Adrenal gland (tissue), 12 donors: ENCODE measurements around the gene ARL6IP1. TPM values are rescaled to one million over a fixed set of nuclear protein-coding genes. Genes with fewer than 3 reads are reported as not detected.

ENCODE experiments used
- polyA plus RNA-seq, 3 donors: library from polyadenylated mRNA; stranded (reverse); fragments of 200-250 nt in 2 of 3; fragments of 350-450 nt in 1 of 3; fragmentation: Illumina TruSeq in 1 of 3; extraction: RNeasy Lipid Tissue Mini Kit (QIAGEN cat#74804) in 1 of 3; gene quantifications; one replicate each; pipeline ENCODE4 v1.2.3, GENCODE V29; 2013 to 2014
- total RNA-seq, 9 donors: library from RNA; depleted of rRNA in 4 of 9; stranded (reverse); fragments of >200 nt in 4 of 9; fragments of 120-200 nt in 1 of 9; fragmentation: NEBNext Ultra II Directional in 1 of 9; extraction: Animal tissue kit (Norgen Biotek cat#: 25700) in 1 of 9; gene quantifications; one replicate each; pipeline versions ENCODE4 v1.1.0 to v1.2.4, GENCODE V29; 2013 to 2023
- donor health status: healthy with polysubstance abuse.
- donor health status: Bipolar disorder and iron deficiency.
- donor health status: DM: yes; HTN: yes; CAD: no.
- donor health status: DM: no; HTN: no; CAD: no.
- donor health status: DM: no; HTN: no; CAD: no.
- donor health status: DM: yes; HTN: yes; CAD: no.

ARL6IP1 gene
- total and polyA plus RNA-seq, 12 donors, result 55.3 to 439 (median 227) TPM

Other genes with a start within 250 kb of the ARL6IP1 start
- 100 to 1,000 TPM in 7 of 9 donors, 10 to 100 TPM in 2; 40.7 to 204 (median 106) TPM for gene NOMO2, start 239.5 kb downstream of the ARL6IP1 start, total RNA-seq
- 100 to 1,000 TPM in 1 of 3 donors, 10 to 100 TPM in 2; 62.2 to 145 (median 76.6) TPM for gene NOMO2, start 239.5 kb downstream of the ARL6IP1 start, polyA plus RNA-seq
- gene RPS15A, start 11.2 kb downstream of the ARL6IP1 start, total RNA-seq, result 1,000 to 10,000 TPM in 8 of 9 donors, 100 to 1,000 TPM in 1; 839 to 2,498 (median 1,295) TPM
- 1,000 to 10,000 TPM; 1,326 to 2,087 (median 2,036) TPM for gene RPS15A, start 11.2 kb downstream of the ARL6IP1 start, polyA plus RNA-seq
- gene SMG1, start 124.9 kb upstream of the ARL6IP1 start, total RNA-seq, result 10 to 100 TPM; 23.7 to 90.9 (median 45.7) TPM
- 10 to 100 TPM in 2 of 3 donors, 1 to 10 TPM in 1; 6.3 to 17.5 (median 14.6) TPM for gene SMG1, start 124.9 kb upstream of the ARL6IP1 start, polyA plus RNA-seq
- 1 to 10 TPM in 1 of 9 donors, under 1 TPM in 7, not detected in 1; 0.10 to 1.4 (median 0.27) TPM for gene TMC7, start 182.4 kb upstream of the ARL6IP1 start, total RNA-seq
- under 1 TPM; 0.13 to 0.48 (median 0.40) TPM for gene TMC7, start 182.4 kb upstream of the ARL6IP1 start, polyA plus RNA-seq